Neutrophil (primary cell): Measurements from ENCODE around the gene SFXN5.

Experiments used
- H3K27ac ChIP-seq: fragments of 200-600 bp; sonication (generic); 2 replicates; pipeline ENCODE4 v1.5.1; 2016; ENCODE audit warnings: mild to moderate bottlenecking, moderate library complexity
- H3K27me3 ChIP-seq: fragments of 200-600 bp; sonication (generic); 2 replicates; pipeline ENCODE4 v1.6.0; 2016; ENCODE audit warnings: mild to moderate bottlenecking
- H3K36me3 ChIP-seq: fragments of 200-600 bp; sonication (generic); 2 replicates; pipeline ENCODE4 v1.5.1; 2017
- H3K4me1 ChIP-seq, 2 experiments: fragments of 200-600 bp in 1 of 2; sonication (generic) in 1 of 2; 1 replicate in 1 of 2; 2 replicates in 1 of 2; pipeline versions ENCODE4 v1.5.1 to v1.6.1; 2013 to 2016; ENCODE audit warnings: low read depth in 1 of 2, low read length in 1 of 2, mild to moderate bottlenecking in 1 of 2, moderate library complexity in 1 of 2; ENCODE audit not compliant: control insufficient read depth in 1 of 2, insufficient read depth in 1 of 2
- H3K4me3 ChIP-seq, 2 experiments: fragments of 200-600 bp in 1 of 2; sonication (generic) in 1 of 2; 1 replicate in 1 of 2; 2 replicates in 1 of 2; pipeline ENCODE4 v1.5.1; 2013 to 2016; ENCODE audit warnings: low read depth in 1 of 2, low read length in 1 of 2, mild to moderate bottlenecking in 1 of 2, moderate library complexity in 1 of 2
- H3K9me3 ChIP-seq: fragments of 200-600 bp; sonication (generic); 2 replicates; pipeline ENCODE4 v1.5.1; 2016
- TF ChIP-seq, protein P1 (sequence below): fragments of 200-600 bp; sonication (generic); IDR thresholded peaks from 2 replicates; pipeline ENCODE4 v1.5.1; 2016; ENCODE audit warnings: antibody characterized with exemption

The SFXN5 gene

DNA sequence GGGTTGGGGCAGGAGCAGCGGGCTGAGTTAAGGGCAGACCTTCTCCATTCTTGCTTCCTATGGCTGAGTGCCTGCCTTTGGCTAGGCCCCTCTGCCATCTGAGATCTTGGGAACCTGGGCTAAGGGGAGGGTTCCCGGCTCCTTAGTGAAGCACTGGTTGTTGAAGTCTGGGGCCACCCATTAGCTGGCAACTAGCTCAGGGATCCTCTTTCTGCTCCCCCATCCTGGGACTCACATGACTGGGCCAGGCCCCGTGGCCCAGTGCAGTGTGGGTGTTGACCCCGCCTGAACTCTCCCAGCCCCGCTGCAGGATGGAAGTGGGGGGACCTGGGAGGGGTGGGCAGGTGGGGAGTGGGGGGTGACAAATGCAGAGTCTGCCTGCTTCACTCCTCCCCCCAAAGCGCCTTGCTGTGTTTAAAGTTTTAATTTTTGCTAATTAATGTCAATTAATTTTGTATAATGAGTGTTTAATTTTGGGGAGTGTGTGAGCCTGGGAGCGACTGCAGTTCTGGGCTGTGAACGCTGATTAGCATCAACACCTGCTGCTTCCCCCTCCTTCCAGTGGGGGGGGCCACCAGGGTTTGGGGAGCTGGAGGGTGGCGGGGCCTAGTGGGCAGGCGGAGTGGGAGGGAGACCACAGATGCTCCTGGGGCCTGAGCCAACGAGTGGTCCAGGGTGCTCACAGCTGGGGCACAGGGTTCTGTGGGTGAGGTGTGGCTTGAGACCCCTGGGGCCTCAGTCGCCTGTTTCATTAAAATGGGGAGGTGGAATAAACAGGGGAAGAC is 99.0 kb downstream of the SFXN5 start:
- H3K27me3 ChIP-seq: no peaks in the 10 kb centered on the region
- no peak overlapping the region for H3K27ac ChIP-seq
- TF ChIP-seq, protein P1, sequence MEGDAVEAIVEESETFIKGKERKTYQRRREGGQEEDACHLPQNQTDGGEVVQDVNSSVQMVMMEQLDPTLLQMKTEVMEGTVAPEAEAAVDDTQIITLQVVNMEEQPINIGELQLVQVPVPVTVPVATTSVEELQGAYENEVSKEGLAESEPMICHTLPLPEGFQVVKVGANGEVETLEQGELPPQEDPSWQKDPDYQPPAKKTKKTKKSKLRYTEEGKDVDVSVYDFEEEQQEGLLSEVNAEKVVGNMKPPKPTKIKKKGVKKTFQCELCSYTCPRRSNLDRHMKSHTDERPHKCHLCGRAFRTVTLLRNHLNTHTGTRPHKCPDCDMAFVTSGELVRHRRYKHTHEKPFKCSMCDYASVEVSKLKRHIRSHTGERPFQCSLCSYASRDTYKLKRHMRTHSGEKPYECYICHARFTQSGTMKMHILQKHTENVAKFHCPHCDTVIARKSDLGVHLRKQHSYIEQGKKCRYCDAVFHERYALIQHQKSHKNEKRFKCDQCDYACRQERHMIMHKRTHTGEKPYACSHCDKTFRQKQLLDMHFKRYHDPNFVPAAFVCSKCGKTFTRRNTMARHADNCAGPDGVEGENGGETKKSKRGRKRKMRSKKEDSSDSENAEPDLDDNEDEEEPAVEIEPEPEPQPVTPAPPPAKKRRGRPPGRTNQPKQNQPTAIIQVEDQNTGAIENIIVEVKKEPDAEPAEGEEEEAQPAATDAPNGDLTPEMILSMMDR: no peak
- peaks cover 0 to 8% of the 10 kb centered on the region in 2 experiments for H3K4me1 ChIP-seq
- H3K4me3 ChIP-seq: no peak overlapping the region
- peaks cover 68% of the 10 kb centered on the region for H3K36me3 ChIP-seq
- H3K9me3 ChIP-seq: no peaks in the 10 kb centered on the region

DNA sequence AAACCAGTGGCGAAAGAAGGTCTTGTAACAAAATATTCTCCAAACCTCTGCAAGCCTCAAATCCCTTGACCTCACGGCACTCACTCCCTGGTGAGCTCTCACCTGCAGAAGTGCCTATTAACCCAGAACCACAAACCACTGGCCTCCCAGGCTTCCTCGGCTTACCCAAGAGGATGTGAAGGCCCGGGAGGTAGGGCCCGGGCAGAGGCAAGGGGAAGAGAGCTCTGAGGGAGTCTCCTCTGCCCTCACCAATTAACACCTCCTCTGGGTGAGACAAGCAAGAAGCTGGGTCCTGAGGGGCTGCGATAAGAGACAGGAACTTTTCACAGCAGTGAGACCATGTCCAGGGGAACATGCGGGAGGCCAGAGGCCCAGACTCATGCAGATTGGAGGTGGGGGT is 100.5 kb downstream of the SFXN5 start:
- no peak overlapping the region for H3K4me3 ChIP-seq
- no peak overlapping the region for H3K27ac ChIP-seq
- TF ChIP-seq, protein P1: no peak
- H3K27me3 ChIP-seq: no peaks in the 10 kb centered on the region
- H3K4me1 ChIP-seq: peaks cover 0 to 8% of the 10 kb centered on the region in 2 experiments
- H3K9me3 ChIP-seq: no peaks in the 10 kb centered on the region
- peaks cover 83% of the 10 kb centered on the region for H3K36me3 ChIP-seq

DNA sequence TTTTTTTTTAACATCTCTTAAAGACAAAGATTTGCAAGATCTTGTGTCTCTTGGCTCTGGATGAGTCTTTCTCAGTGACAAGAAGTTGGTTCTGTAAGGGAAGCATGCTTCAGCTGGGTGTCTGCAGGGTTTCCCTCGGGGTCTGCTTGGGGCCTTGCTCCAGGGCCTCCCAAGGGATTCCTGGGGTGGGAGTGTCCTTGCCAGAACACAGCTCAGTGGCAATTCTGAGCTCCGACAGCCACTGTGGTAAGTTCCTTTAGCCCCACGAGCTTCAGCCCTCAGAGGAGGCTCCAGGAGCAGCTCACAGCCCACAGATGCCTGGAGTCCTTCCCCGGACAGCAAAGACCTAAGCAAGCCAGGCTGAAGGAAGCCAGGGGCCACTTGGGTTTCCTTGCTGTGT is 101.8 kb downstream of the SFXN5 start:
- no peaks in the 10 kb centered on the region for H3K27me3 ChIP-seq
- H3K9me3 ChIP-seq: no peaks in the 10 kb centered on the region
- peaks cover 85% of the 10 kb centered on the region for H3K36me3 ChIP-seq
- TF ChIP-seq, protein P1: no peak
- H3K27ac ChIP-seq: no peak overlapping the region
- peaks cover 0 to 8% of the 10 kb centered on the region in 2 experiments for H3K4me1 ChIP-seq
- H3K4me3 ChIP-seq: no peak overlapping the region

DNA sequence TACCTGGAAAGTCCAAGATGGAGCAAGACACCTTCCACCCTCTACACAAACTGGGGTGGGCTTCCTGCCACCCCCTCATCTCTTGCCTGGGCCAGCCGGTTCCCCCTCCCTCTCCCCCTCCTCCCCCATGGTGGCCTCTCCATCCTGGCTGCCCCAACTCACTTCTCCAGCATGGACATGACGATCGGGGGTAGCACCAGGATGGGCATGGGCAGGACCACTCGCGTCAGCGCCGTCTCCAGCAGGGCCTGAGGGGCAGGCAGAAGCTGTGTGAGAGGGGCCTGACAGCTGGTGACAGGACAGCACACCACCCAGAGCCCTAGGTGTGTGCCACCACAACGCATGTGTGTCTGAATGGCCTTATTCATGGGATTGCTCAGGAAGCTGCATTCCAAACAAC is 103.2 kb downstream of the SFXN5 start:
- Histone ChIP-seq H3K27me3 (no peaks in the 10 kb centered on the region), H3K36me3 (peaks cover 91% of the 10 kb centered on the region)
- TF ChIP-seq, protein P1: no peak

DNA sequence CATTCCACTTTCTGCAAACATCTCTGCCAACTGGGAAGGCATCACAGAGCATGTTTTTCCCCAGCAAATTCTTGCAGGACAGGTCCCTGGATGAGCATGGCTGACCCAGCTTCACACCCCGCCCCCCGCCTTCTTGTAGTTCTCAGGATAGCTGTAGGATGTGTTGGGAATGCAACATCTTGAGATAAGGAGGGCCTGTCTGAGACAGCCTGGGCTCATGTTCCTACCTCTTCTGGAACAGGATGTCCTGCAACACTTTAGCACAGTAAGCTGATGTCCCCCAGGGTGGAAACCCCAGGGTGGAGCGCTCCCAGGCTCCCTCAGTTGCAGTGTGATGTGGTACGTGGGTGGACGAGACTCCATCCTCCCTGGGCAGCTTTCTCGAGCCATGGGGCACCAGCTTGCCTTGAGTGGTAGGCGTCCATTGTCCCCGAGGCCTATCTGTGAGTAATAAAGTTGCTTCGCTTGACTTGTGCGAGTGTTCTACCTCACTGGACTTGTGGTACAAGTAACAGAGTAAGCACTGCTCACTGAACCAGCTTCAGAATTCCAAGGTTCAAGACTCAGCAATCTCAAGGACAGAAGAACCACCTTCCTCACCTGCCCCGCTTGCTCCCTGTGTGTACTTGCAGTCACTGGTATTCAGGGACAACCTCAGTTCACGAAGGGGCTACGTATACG is 105.6 kb downstream of the SFXN5 start:
- no peaks in the 10 kb centered on the region for H3K27me3 ChIP-seq
- peaks cover 90% of the 10 kb centered on the region for H3K36me3 ChIP-seq
- TF ChIP-seq, protein P1: no peak
- H3K27ac ChIP-seq: no peak overlapping the region
- no peaks in the 10 kb centered on the region for H3K9me3 ChIP-seq
- H3K4me1 ChIP-seq: peaks cover 12% of the 10 kb centered on the region in 2 experiments
- H3K4me3 ChIP-seq: no peak overlapping the region

More for the DNA sequence above, 103.2 kb downstream of the SFXN5 start:
- no peaks in the 10 kb centered on the region for H3K9me3 ChIP-seq
- peaks cover 0 to 8% of the 10 kb centered on the region in 2 experiments for H3K4me1 ChIP-seq
- H3K27ac ChIP-seq: no peak overlapping the region
- H3K4me3 ChIP-seq: no peak overlapping the region
